ENCODE data around the gene ANKRD29.

The ANKRD29 gene

DNA sequence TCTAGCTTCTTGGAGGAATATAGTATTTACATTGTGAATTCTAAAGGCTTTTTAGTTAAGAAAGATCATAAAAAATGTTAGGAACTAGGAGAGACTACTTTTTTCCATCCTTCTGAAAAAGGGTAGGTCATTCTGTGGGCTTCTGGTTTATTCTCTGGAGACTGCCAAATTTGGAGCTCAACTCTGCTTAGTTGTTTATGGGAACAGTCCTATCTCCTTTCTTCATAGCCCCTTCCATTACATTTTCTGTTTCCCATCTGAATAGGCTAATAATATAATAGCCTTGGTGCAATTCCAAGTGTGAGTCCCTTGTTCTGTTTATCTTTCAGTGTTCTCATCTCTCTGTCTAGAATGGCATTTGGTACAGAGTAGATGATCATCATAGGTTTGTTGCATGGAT is 42.1 kb upstream of the ANKRD29 start:
- FAIRE-seq, result no peak
- no peak for DNase-seq (ENCODE audit: insufficient read length, low spot score)
- no peak for TF ChIP-seq CTCF (IDR thresholded peaks at IDR 0.05; ENCODE audit: insufficient read depth, missing control alignments)

DNA sequence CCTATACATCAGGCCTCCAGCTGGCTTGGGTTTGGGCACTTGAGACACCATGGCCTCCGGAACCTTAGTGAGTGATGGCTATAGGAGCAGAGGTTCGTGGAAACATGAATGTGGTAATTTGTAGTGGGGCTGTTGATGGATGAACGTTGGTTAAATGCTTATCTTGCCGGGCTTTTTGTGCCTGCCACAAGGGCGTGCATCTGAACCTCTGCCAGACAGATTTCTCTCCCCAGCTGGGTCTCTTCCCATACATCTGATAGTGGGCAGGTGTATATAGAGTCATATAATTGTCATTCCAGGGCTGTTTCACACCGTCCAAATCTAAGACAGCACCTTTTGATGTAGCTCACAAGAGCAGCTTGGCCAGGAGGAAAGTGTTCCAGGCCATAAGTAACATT is 41.3 kb upstream of the ANKRD29 start:
- no peak for DNase-seq (ENCODE audit: insufficient read length, low spot score)
- TF ChIP-seq CTCF (IDR thresholded peaks at IDR 0.05; ENCODE audit: insufficient read depth, missing control alignments), result no peak
- FAIRE-seq, result no peak

GRCh38 chr18:23703057-23703986 is 40.6 kb upstream of the ANKRD29 start:
- DNase-seq (ENCODE audit: insufficient read length, low spot score), result no peak
- no peak for FAIRE-seq
- TF ChIP-seq CTCF (IDR thresholded peaks at IDR 0.05; ENCODE audit: insufficient read depth, missing control alignments), result peak; percentile 38

DNA sequence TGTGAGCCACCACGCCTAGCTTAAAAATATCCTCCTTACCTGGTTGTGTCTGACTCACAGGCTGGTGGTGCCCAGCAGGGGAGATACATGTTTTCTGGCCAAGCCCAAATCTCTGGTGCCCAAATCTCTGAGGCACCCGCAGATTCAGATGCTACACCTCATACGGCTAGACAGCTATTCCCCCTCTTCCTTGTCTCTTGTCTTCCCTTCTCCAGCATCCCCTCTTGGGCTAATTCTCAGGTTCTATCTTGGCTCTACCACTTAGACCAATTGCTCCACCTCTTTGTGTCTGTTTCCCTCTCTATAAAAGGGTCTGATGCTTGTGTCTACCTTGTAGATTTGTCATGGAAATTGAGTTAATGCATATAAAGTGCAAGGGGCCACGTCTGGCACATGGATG is 39.9 kb upstream of the ANKRD29 start:
- FAIRE-seq (no peak), DNase-seq (ENCODE audit: insufficient read length, low spot score) (no peak)
- no peak for TF ChIP-seq CTCF (IDR thresholded peaks at IDR 0.05; ENCODE audit: insufficient read depth, missing control alignments)

- DNase-seq (ENCODE audit: insufficient read length, low spot score) (no peak), FAIRE-seq (no peak)
- TF ChIP-seq CTCF (IDR thresholded peaks at IDR 0.05; ENCODE audit: insufficient read depth, missing control alignments), result no peak
These were observed 38.9 kb upstream of the ANKRD29 start for GRCh38 chr18:23701544-23702064.

DNA sequence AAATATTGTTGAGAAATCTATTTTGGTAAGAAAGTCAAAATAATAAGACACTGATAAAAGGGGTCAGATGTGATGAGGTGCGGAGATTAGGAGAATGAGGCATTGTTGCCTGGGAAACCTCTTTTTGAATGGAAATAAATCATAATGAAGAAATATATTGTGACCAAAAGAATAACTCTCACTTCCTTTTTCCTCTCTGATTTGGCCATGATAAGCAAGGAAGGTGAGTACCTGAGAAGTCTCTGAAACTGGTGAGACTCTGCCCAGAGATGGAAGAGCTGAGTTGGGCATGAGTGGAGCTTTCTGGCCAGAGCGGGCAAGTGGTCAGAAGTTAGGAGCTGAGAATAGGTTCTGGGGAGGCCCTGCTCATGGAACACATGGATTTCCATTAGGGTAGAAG is 38.3 kb upstream of the ANKRD29 start:
- FAIRE-seq (no peak), DNase-seq (ENCODE audit: insufficient read length, low spot score) (no peak)
- no peak for TF ChIP-seq CTCF (IDR thresholded peaks at IDR 0.05; ENCODE audit: insufficient read depth, missing control alignments)

Measured in D721Med (cell line).